Measurements from ENCODE around the gene IFFO2. TPM values are rescaled to one million over a fixed set of nuclear protein-coding genes. Genes with fewer than 3 reads are reported as not detected.

The IFFO2 gene
- total and polyA plus RNA-seq, 4 donors = 3.9 to 34.7 (median 13.5) TPM

GRCh38 chr1:18918417-18918816 is 38.1 kb downstream of the IFFO2 start:
- no peak for DNase-seq
- Histone ChIP-seq H3K9me3 (ENCODE audit: control insufficient read depth, low read length) (no peaks in the 10 kb centered on the region), H3K36me3 (ENCODE audit: control insufficient read depth in 1 of 2, insufficient read depth in 2 of 2, low read length in 1 of 2) (no peaks in the 10 kb centered on the region), H3K27ac (ENCODE audit: low read depth in 1 of 2, low read length in 2 of 2) (no peak overlapping the region), H3K4me3 (ENCODE audit: low read length in 2 of 2) (no peak overlapping the region), H3K4me1 (ENCODE audit: control insufficient read depth in 1 of 2, insufficient read depth in 2 of 2, low read length in 2 of 2) (no peaks in the 10 kb centered on the region), H3K27me3 (ENCODE audit: control insufficient read depth in 1 of 2, insufficient read depth in 2 of 2, low read length in 1 of 2) (no peaks in the 10 kb centered on the region)
- intact Hi-C loops (cut with DNase I) = no loop called here
- no peak for ATAC-seq (ENCODE audit: low FRiP score)
- 94% methylated on average over 14 of the region's 14 CpGs for WGBS, 2 donors

- Histone ChIP-seq H3K4me1 (ENCODE audit: control insufficient read depth in 1 of 2, insufficient read depth in 2 of 2, low read length in 2 of 2) (no peaks in the 10 kb centered on the region), H3K4me3 (ENCODE audit: low read length in 2 of 2) (no peak overlapping the region), H3K27ac (ENCODE audit: low read depth in 1 of 2, low read length in 2 of 2) (no peak overlapping the region), H3K36me3 (ENCODE audit: control insufficient read depth in 1 of 2, insufficient read depth in 2 of 2, low read length in 1 of 2) (no peaks in the 10 kb centered on the region), H3K9me3 (ENCODE audit: control insufficient read depth, low read length) (no peaks in the 10 kb centered on the region), H3K27me3 (ENCODE audit: control insufficient read depth in 1 of 2, insufficient read depth in 2 of 2, low read length in 1 of 2) (no peaks in the 10 kb centered on the region)
- no peak for DNase-seq
- intact Hi-C loops (cut with DNase I) = no loop called here
- no peak for ATAC-seq (ENCODE audit: low FRiP score)
- WGBS, 2 donors = 87 to 89% methylated on average over 30 of the region's 30 CpGs
Measured at GRCh38 chr1:18917071-18917799, 39.2 kb downstream of the IFFO2 start.

GRCh38 chr1:18915341-18915740 is 41.1 kb downstream of the IFFO2 start:
- Histone ChIP-seq H3K27me3 (ENCODE audit: control insufficient read depth in 1 of 2, insufficient read depth in 2 of 2, low read length in 1 of 2) (no peaks in the 10 kb centered on the region), H3K9me3 (ENCODE audit: control insufficient read depth, low read length) (no peaks in the 10 kb centered on the region), H3K4me1 (ENCODE audit: control insufficient read depth in 1 of 2, insufficient read depth in 2 of 2, low read length in 2 of 2) (no peaks in the 10 kb centered on the region), H3K36me3 (ENCODE audit: control insufficient read depth in 1 of 2, insufficient read depth in 2 of 2, low read length in 1 of 2) (no peaks in the 10 kb centered on the region), H3K4me3 (ENCODE audit: low read length in 2 of 2) (no peak overlapping the region), H3K27ac (ENCODE audit: low read depth in 1 of 2, low read length in 2 of 2) (peak overlapping the region; percentile 6 to 43)
- WGBS, 2 donors = 45 to 58% methylated on average over 7 of the region's 7 CpGs
- DNase-seq = no peak
- intact Hi-C loops (cut with DNase I) = no loop called here
- peak; percentile 19 for ATAC-seq (ENCODE audit: low FRiP score)

DNA sequence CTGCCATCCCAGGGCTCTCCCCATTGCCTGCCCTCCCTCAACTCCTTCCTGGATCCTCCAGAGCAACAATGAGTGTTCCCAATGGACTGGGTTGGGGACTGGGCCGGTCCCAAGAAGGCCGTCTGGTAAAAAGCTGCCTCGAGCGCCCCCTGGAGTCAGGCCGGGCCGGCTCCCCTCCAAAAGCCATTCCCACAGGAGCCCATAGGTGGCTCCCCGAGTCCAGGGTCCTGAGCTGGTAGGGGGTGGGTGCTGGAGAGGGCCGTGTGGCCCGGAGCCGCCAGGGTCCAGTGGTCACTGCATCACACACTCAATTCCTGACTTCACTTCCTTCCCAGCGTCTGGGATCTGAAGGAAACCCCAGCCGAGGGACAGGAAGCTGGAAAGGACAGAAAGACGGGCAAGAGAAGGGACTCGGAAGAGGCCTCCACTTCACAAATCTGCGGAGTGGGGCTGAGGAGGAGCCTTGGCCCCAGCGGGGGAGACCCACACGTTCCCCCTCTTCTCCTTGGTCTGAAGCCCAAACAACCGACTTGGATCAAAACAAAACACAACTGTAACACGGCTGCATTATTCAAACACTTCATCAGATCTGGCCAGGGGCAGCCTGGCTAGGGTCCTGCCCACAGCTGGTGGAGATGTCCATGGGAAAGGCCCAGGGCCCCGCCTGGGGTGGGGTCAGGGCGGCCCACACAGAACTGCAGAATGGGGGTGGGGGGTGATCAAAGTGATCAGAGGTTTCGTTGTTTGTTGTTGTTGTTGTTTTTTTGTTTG is 43.2 kb downstream of the IFFO2 start:
- ATAC-seq (ENCODE audit: low FRiP score) = peak; percentile 73
- Histone ChIP-seq H3K36me3 (ENCODE audit: control insufficient read depth in 1 of 2, insufficient read depth in 2 of 2, low read length in 1 of 2) (peaks cover 0 to 3% of the 10 kb centered on the region in 2 donors), H3K27ac (ENCODE audit: low read depth in 1 of 2, low read length in 2 of 2) (peak overlapping the region in 1 of 2 donors; percentile 33), H3K4me3 (ENCODE audit: low read length in 2 of 2) (no peak overlapping the region), H3K9me3 (ENCODE audit: control insufficient read depth, low read length) (no peaks in the 10 kb centered on the region), H3K27me3 (ENCODE audit: control insufficient read depth in 1 of 2, insufficient read depth in 2 of 2, low read length in 1 of 2) (no peaks in the 10 kb centered on the region), H3K4me1 (ENCODE audit: control insufficient read depth in 1 of 2, insufficient read depth in 2 of 2, low read length in 2 of 2) (no peaks in the 10 kb centered on the region)
- intact Hi-C loops (cut with DNase I) = loop anchor here in 1 of 2 donors (2.0 kb wide), 1 partner anchor 44 kb away; the partner anchor contains the start of gene IFFO2
- DNase-seq = peak; percentile 84 to 94
- WGBS, 2 donors = 35 to 36% methylated on average over 22 of the region's 22 CpGs

DNA sequence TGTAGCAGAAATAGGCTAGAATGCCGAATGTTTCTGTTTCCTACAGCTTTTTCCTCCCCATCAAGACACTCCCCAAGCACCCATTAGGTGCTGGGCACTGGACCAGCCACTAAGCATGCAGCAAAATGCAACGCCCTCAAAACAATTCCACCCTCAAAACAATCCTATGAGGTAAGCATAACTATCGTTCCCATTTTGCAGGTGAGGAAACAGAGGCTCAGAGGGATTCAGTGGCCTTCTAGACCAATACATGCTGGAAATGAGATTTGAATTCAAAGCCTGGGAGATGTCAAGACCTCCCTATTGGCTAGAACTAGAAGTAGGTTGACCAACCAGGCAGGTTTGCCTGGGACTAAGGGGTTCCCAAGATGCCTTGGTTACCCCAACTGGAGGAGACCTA is 43.9 kb downstream of the IFFO2 start:
- Histone ChIP-seq H3K4me1 (ENCODE audit: control insufficient read depth in 1 of 2, insufficient read depth in 2 of 2, low read length in 2 of 2) (no peaks in the 10 kb centered on the region), H3K9me3 (ENCODE audit: control insufficient read depth, low read length) (no peaks in the 10 kb centered on the region), H3K27ac (ENCODE audit: low read depth in 1 of 2, low read length in 2 of 2) (peak overlapping the region in 1 of 2 donors; percentile 4), H3K4me3 (ENCODE audit: low read length in 2 of 2) (no peak overlapping the region), H3K36me3 (ENCODE audit: control insufficient read depth in 1 of 2, insufficient read depth in 2 of 2, low read length in 1 of 2) (peaks cover 0 to 3% of the 10 kb centered on the region in 2 donors), H3K27me3 (ENCODE audit: control insufficient read depth in 1 of 2, insufficient read depth in 2 of 2, low read length in 1 of 2) (no peaks in the 10 kb centered on the region)
- ATAC-seq (ENCODE audit: low FRiP score) (no peak), DNase-seq (no peak)
- WGBS, 2 donors = 75 to 79% methylated on average over 3 of the region's 3 CpGs
- intact Hi-C loops (cut with DNase I) = loop anchor here in 1 of 2 donors (2.0 kb wide), 1 partner anchor 44 kb away; the partner anchor contains the start of gene IFFO2

DNA sequence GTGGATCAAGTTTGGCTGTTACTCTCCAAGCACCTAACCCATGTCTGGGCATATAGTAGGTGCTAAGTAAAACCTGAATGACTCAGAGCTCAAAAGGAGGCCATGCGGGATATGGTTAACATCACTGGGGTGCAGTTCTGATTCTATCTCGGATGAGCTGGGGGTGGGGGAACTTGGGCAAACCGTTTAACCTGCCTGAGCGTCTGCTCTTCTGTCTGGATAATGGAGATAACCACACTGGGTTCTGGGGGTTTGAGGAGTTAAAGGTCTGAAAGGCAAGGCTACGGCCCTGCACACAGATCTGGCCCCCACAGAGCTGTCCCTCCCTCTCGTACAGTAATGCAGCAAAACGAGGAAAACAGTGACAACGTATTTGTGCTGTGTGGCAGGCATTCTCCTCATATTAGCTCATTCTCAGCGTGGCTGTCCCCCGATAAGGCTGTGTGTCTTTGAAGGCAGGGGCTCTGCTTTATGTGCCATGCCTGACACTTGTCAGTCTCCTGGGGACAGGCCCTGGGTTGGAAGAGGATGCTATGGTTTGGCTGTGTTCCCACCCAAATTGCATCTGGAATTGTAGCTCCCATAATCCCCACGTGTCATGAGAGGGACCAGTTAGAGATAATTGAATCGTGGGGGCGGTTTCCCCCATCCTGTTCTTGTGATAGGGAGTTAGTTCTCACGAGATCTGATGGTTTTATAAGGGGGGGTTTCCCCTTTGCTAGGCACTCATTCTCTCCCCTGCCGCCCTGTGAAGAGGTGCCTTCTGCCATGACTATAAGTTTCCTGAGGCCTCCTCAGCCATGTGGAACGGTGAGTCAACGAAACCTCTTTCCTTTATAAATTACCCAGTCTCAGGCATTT is 47.3 kb downstream of the IFFO2 start:
- H3K4me3 ChIP-seq (ENCODE audit: low read length in 2 of 2) = no peak overlapping the region
- WGBS, 2 donors = 79 to 81% methylated on average over 17 of the region's 17 CpGs
- H3K27ac ChIP-seq (ENCODE audit: low read depth in 1 of 2, low read length in 2 of 2) = no peak overlapping the region
- peaks cover 0 to 3% of the 10 kb centered on the region in 2 donors for H3K36me3 ChIP-seq (ENCODE audit: control insufficient read depth in 1 of 2, insufficient read depth in 2 of 2, low read length in 1 of 2)
- ATAC-seq (ENCODE audit: low FRiP score) = no peak
- intact Hi-C loops (cut with DNase I) = loop anchor here in 1 of 2 donors (5.0 kb wide), 2 partner anchors 43 to 183 kb away; no protein-coding TSS in a partner anchor
- peaks cover 0 to 2% of the 10 kb centered on the region in 2 donors for H3K4me1 ChIP-seq (ENCODE audit: control insufficient read depth in 1 of 2, insufficient read depth in 2 of 2, low read length in 2 of 2)
- no peak for DNase-seq
- H3K27me3 ChIP-seq (ENCODE audit: control insufficient read depth in 1 of 2, insufficient read depth in 2 of 2, low read length in 1 of 2) = no peaks in the 10 kb centered on the region
- H3K9me3 ChIP-seq (ENCODE audit: control insufficient read depth, low read length) = no peaks in the 10 kb centered on the region

GRCh38 chr1:18907917-18908845 is 48.3 kb downstream of the IFFO2 start:
- no peaks in the 10 kb centered on the region for H3K27me3 ChIP-seq (ENCODE audit: control insufficient read depth in 1 of 2, insufficient read depth in 2 of 2, low read length in 1 of 2)
- peak in 1 of 2 donors; percentile 66 for DNase-seq
- H3K9me3 ChIP-seq (ENCODE audit: control insufficient read depth, low read length) = no peaks in the 10 kb centered on the region
- H3K27ac ChIP-seq (ENCODE audit: low read depth in 1 of 2, low read length in 2 of 2) = peak overlapping the region in 1 of 2 donors; percentile 6
- intact Hi-C loops (cut with DNase I) = loop anchor here in 1 of 2 donors (2.0 to 5.0 kb wide), 3 partner anchors 44 to 184 kb away; no protein-coding TSS in a partner anchor
- ATAC-seq (ENCODE audit: low FRiP score) = no peak
- no peak overlapping the region for H3K4me3 ChIP-seq (ENCODE audit: low read length in 2 of 2)
- peaks cover 0 to 2% of the 10 kb centered on the region in 2 donors for H3K4me1 ChIP-seq (ENCODE audit: control insufficient read depth in 1 of 2, insufficient read depth in 2 of 2, low read length in 2 of 2)
- peaks cover 0 to 3% of the 10 kb centered on the region in 2 donors for H3K36me3 ChIP-seq (ENCODE audit: control insufficient read depth in 1 of 2, insufficient read depth in 2 of 2, low read length in 1 of 2)
- WGBS, 2 donors = 66 to 69% methylated on average over 22 of the region's 22 CpGs
